ENCODE results near the gene SPRY1. TPM values are rescaled to one million over a fixed set of nuclear protein-coding genes. Genes with fewer than 3 reads are reported as not detected.

The SPRY1 gene
- total RNA-seq, 4 donors from 2014 or later: 113 to 381 (median 206) TPM

GRCh38 chr4:123446865-123447474 is 50.4 kb downstream of the SPRY1 start:
- Histone ChIP-seq H3K9me3 (no peaks in the 10 kb centered on the region), H3K4me3 (no peak overlapping the region), H3K27me3 (no peaks in the 10 kb centered on the region), H3K27ac (no peak overlapping the region), H3K4me1 (peaks cover 3% of the 10 kb centered on the region), H3K36me3 (no peaks in the 10 kb centered on the region)
- TF ChIP-seq POLR2AphosphoS5 (IDR thresholded peaks at IDR 0.05) (no peak), CTCF (IDR thresholded peaks at IDR 0.05) (no peak), POLR2A (IDR thresholded peaks at IDR 0.05) (no peak)
- 62% methylated on average over 6 of the region's 6 CpGs for WGBS
- no peak for DNase-seq (ENCODE audit: low spot score in 2 of 2)

DNA sequence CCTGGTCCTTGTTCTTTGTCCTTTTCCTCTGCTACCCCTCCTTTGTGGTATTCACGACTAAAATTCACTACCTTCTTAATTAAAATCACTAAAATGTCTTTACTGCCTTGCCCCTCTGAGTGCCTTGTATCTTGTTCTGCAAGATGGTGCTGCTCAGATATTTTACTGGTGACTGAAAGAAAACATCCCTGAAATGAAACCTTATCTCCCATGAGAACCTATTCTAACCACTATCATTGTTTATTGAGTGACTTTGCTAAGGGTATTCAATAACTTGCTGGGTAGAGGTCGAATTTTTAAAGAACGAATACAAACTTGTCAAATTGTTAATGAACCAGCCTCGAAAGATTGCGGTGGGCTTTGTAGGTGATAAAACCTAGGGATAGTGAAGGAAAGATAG is 52.8 kb downstream of the SPRY1 start:
- Histone ChIP-seq H3K27me3 (no peaks in the 10 kb centered on the region), H3K27ac (no peak overlapping the region), H3K4me3 (no peak overlapping the region), H3K4me1 (peaks cover 9% of the 10 kb centered on the region), H3K36me3 (no peaks in the 10 kb centered on the region), H3K9me3 (no peaks in the 10 kb centered on the region)
- TF ChIP-seq POLR2A (IDR thresholded peaks at IDR 0.05) (no peak), POLR2AphosphoS5 (IDR thresholded peaks at IDR 0.05) (no peak), CTCF (IDR thresholded peaks at IDR 0.05) (no peak), EP300 (IDR thresholded peaks at IDR 0.05) (no peak)
- DNase-seq (ENCODE audit: low spot score in 2 of 2): no peak
- 94% methylated on average over 5 of the region's 5 CpGs for WGBS

DNA sequence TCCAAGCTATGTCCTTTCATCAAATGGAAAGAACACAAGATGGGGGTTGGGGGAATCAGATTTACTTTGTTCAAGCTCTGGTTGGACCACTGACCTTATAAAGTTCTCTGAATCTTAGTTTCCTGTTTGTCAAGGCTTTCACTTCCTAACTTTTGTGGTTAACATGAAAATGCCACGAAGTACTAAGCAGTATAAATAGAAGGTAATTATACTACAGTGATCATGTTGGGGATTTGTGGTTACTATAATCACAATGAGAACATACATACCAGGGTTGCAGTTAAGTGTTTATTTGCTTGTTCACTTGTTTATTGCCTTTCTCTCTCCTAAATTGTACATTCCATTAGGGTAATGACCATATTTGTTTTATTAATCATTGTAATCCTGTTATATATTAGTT is 53.2 kb downstream of the SPRY1 start:
- Histone ChIP-seq H3K27ac (no peak overlapping the region), H3K4me3 (no peak overlapping the region), H3K27me3 (no peaks in the 10 kb centered on the region), H3K4me1 (peaks cover 9% of the 10 kb centered on the region), H3K9me3 (no peaks in the 10 kb centered on the region), H3K36me3 (no peaks in the 10 kb centered on the region)
- no peak for TF ChIP-seq POLR2A (IDR thresholded peaks at IDR 0.05)
- no peak for TF ChIP-seq EP300 (IDR thresholded peaks at IDR 0.05)
- TF ChIP-seq POLR2AphosphoS5 (IDR thresholded peaks at IDR 0.05): no peak
- no peak for TF ChIP-seq CTCF (IDR thresholded peaks at IDR 0.05)
- DNase-seq (ENCODE audit: low spot score in 2 of 2): no peak
- 38% methylated on average over 1 of the region's 1 CpG for WGBS

DNA sequence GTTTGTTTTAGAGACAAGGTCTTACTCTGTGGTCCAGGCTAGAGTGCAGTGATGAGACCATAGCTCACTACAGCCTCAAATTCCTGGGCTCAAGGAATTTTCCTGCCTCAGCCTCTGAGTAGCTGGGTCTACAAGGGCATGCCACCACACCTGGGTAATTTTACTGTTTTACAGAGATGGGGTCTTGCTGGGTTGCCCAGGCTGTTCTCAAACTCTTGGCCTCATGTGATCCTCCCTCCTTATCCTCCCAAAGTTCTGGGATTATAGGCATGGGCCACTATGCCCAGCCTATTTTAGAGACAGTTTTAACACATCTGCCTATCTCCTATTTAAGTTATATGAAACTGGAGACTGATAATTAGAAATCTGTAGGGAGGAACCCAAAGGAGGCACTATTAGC is 53.8 kb downstream of the SPRY1 start:
- H3K27ac ChIP-seq: no peak overlapping the region
- peaks cover 9% of the 10 kb centered on the region for H3K4me1 ChIP-seq
- no peaks in the 10 kb centered on the region for H3K36me3 ChIP-seq
- H3K9me3 ChIP-seq: no peaks in the 10 kb centered on the region
- DNase-seq (ENCODE audit: low spot score in 2 of 2): no peak
- no peaks in the 10 kb centered on the region for H3K27me3 ChIP-seq
- no peak for TF ChIP-seq POLR2AphosphoS5 (IDR thresholded peaks at IDR 0.05)
- no peak for TF ChIP-seq CTCF (IDR thresholded peaks at IDR 0.05)
- no peak for TF ChIP-seq POLR2A (IDR thresholded peaks at IDR 0.05)
- TF ChIP-seq EP300 (IDR thresholded peaks at IDR 0.05): no peak
- H3K4me3 ChIP-seq: no peak overlapping the region

GRCh38 chr4:123452616-123453015 is 56.0 kb downstream of the SPRY1 start:
- H3K9me3 ChIP-seq: no peaks in the 10 kb centered on the region
- no peaks in the 10 kb centered on the region for H3K27me3 ChIP-seq
- H3K4me3 ChIP-seq: no peak overlapping the region
- peaks cover 9% of the 10 kb centered on the region for H3K4me1 ChIP-seq
- no peak overlapping the region for H3K27ac ChIP-seq
- DNase-seq (ENCODE audit: low spot score in 2 of 2): no peak
- H3K36me3 ChIP-seq: no peaks in the 10 kb centered on the region
- TF ChIP-seq POLR2A (IDR thresholded peaks at IDR 0.05) (no peak), EP300 (IDR thresholded peaks at IDR 0.05) (no peak), POLR2AphosphoS5 (IDR thresholded peaks at IDR 0.05) (no peak), CTCF (IDR thresholded peaks at IDR 0.05) (no peak)
